Neural progenitor cell (in vitro differentiated cells): ENCODE results near the gene LRP2. TPM values are rescaled to one million over a fixed set of nuclear protein-coding genes. Genes with fewer than 3 reads are reported as not detected.
"Not testable (repeated sequence)": the region's sequence is repeated elsewhere in the genome, so short reads cannot be mapped to it uniquely, and the experiment has no call there.

ENCODE experiments used
- DNase-seq: peaks from one replicate; pipeline ENCODE4 v3.0.0-alpha.2; 2016; ENCODE audit warnings: low spot score
- H2AFZ ChIP-seq: fragments of 200-600 bp; sonication (generic); replicated peaks from 2 replicates; pipeline ENCODE4 v1.6.1; 2016; ENCODE audit warnings: antibody characterized with exemption
- H3F3A ChIP-seq: fragments of 200-600 bp; sonication (generic); 2 replicates; pipeline ENCODE4 v1.6.1; 2016; ENCODE audit warnings: antibody characterized with exemption, low read depth
- H3K27ac ChIP-seq: fragments of 200-600 bp; sonication (generic); 2 replicates; pipeline ENCODE4 v1.5.1; 2016; ENCODE audit warnings: mild to moderate bottlenecking
- H3K27me3 ChIP-seq: fragments of 200-600 bp; sonication (generic); 2 replicates; pipeline ENCODE4 v1.6.1; 2016; ENCODE audit warnings: mild to moderate bottlenecking, moderate library complexity
- H3K36me3 ChIP-seq: fragments of 200-600 bp; sonication (generic); 2 replicates; pipeline ENCODE4 v1.5.1; 2016
- H3K4me1 ChIP-seq: fragments of 200-600 bp; sonication (generic); 2 replicates; pipeline ENCODE4 v1.6.1; 2016; ENCODE audit warnings: mixed run types
- H3K4me2 ChIP-seq: fragments of 200-600 bp; sonication (generic); 2 replicates; pipeline ENCODE4 v1.6.1; 2016
- H3K4me3 ChIP-seq: fragments of 200-600 bp; sonication (generic); 2 replicates; pipeline ENCODE4 v1.5.1; 2016
- H3K79me2 ChIP-seq: fragments of 200-600 bp; sonication (generic); 2 replicates; pipeline ENCODE4 v1.6.1; 2016; ENCODE audit warnings: low read depth
- H3K9ac ChIP-seq: fragments of 200-600 bp; sonication (generic); 2 replicates; pipeline ENCODE4 v1.6.1; 2016
- H3K9me3 ChIP-seq: fragments of 200-600 bp; sonication (generic); 2 replicates; pipeline ENCODE4 v1.5.1; 2016; ENCODE audit warnings: low read depth
- H4K20me1 ChIP-seq: fragments of 200-600 bp; sonication (generic); 2 replicates; pipeline ENCODE4 v1.6.1; 2016; ENCODE audit warnings: low read depth
- H3K27ac Mint-ChIP-seq: 3 replicates; pipeline ENCODE4 v1.8.0; 2021; ENCODE audit warnings: mixed read lengths
- H3K27me3 Mint-ChIP-seq: 2 replicates; pipeline ENCODE4 v1.8.0; 2022; ENCODE audit warnings: low read depth, mild to moderate bottlenecking, inconsistent platforms, moderate library complexity, mixed read lengths; ENCODE audit not compliant: insufficient read depth
- H3K36me3 Mint-ChIP-seq: 3 replicates; pipeline ENCODE4 v1.8.0; 2021; ENCODE audit warnings: mixed read lengths
- H3K4me1 Mint-ChIP-seq: 3 replicates; pipeline ENCODE4 v1.8.0; 2021; ENCODE audit warnings: mixed read lengths
- H3K4me3 Mint-ChIP-seq: 3 replicates; pipeline ENCODE4 v1.8.0; 2021; ENCODE audit warnings: mild to moderate bottlenecking, moderate library complexity, mixed read lengths
- H3K9me3 Mint-ChIP-seq: 3 replicates; pipeline ENCODE4 v1.8.0; 2020; ENCODE audit warnings: mixed read lengths
- CTCF ChIP-seq: fragments of 200-600 bp; sonication (generic); IDR thresholded peaks from 2 replicates; pipeline ENCODE4 v1.5.1; 2017; ENCODE audit warnings: antibody characterized with exemption, mild to moderate bottlenecking
- EZH2 ChIP-seq: fragments of 200-600 bp; sonication (generic); IDR thresholded peaks from 2 replicates; pipeline ENCODE4 v1.6.1; 2017; ENCODE audit warnings: antibody characterized with exemption, mild to moderate bottlenecking, moderate library complexity
- EZH2phosphoT487 ChIP-seq: fragments of 200-600 bp; sonication (generic); IDR thresholded peaks from 2 replicates; pipeline ENCODE4 v1.6.1; 2017; ENCODE audit warnings: antibody characterized with exemption
- total RNA-seq: library from RNA; depleted of rRNA; stranded (reverse); fragments of >200 nt; gene quantifications from 2 replicates; pipeline ENCODE4 v1.2.3, GENCODE V29; 2015; ENCODE audit warnings: low replicate concordance

Gene LRP2
- total RNA-seq, 1 donor from 2014 or later = 143 TPM

- Mint-ChIP-seq H3K4me1 (peaks cover 18% of the 10 kb centered on the region), H3K27me3 (no peaks in the 10 kb centered on the region), H3K9me3 (no peaks in the 10 kb centered on the region), H3K4me3 (no peak overlapping the region), H3K36me3 (peaks cover 23% of the 10 kb centered on the region), H3K27ac (no peak overlapping the region)
- TF ChIP-seq CTCF (no peak), EZH2 (no peak), EZH2phosphoT487 (no peak)
- H3K9ac ChIP-seq = no peak overlapping the region
- H3K27ac ChIP-seq = no peak overlapping the region
- H3K4me2 ChIP-seq = no peak overlapping the region
- H3K27me3 ChIP-seq = no peaks in the 10 kb centered on the region
- H2AFZ ChIP-seq = no peak overlapping the region
- no peak for DNase-seq
- no peak overlapping the region for H3K4me3 ChIP-seq
- H3K36me3 ChIP-seq = peaks cover 36% of the 10 kb centered on the region
- H4K20me1 ChIP-seq = no peaks in the 10 kb centered on the region
- no peaks in the 10 kb centered on the region for H3K9me3 ChIP-seq
- no peaks in the 10 kb centered on the region for H3K4me1 ChIP-seq
- peaks cover 15% of the 10 kb centered on the region for H3F3A ChIP-seq
- H3K79me2 ChIP-seq = no peaks in the 10 kb centered on the region
These were observed 86.5 kb downstream of the LRP2 start for GRCh38 chr2:169275696-169276444.

- peaks cover 4% of the 10 kb centered on the region for H3K9me3 Mint-ChIP-seq
- no peak for DNase-seq
These were observed 90.3 kb downstream of the LRP2 start for GRCh38 chr2:169272010-169272409.

GRCh38 chr2:169270574-169270973 lies 91.8 kb downstream of the LRP2 start:
- not testable (repeated sequence) for H3K9ac ChIP-seq, H3K9me3 Mint-ChIP-seq, H3K27ac Mint-ChIP-seq, H3K4me3 ChIP-seq, H2AFZ ChIP-seq, H3K4me2 ChIP-seq, DNase-seq, H3F3A ChIP-seq, H3K4me1 Mint-ChIP-seq, H4K20me1 ChIP-seq, H3K4me1 ChIP-seq, H3K27ac ChIP-seq, H3K4me3 Mint-ChIP-seq, H3K9me3 ChIP-seq, H3K27me3 ChIP-seq, H3K27me3 Mint-ChIP-seq
- peaks cover 20% of the 10 kb centered on the region for H3K36me3 Mint-ChIP-seq
- Histone ChIP-seq H3K79me2 (peaks cover 10% of the 10 kb centered on the region), H3K36me3 (peaks cover 28% of the 10 kb centered on the region)

More at GRCh38 chr2:169272010-169272409, 90.3 kb downstream of the LRP2 start:
- H3K27ac Mint-ChIP-seq = no peak overlapping the region
- no peaks in the 10 kb centered on the region for H3K27me3 Mint-ChIP-seq
- H3K79me2 ChIP-seq = no peaks in the 10 kb centered on the region
- peaks cover 8% of the 10 kb centered on the region for H3F3A ChIP-seq
- no peak overlapping the region for H3K4me2 ChIP-seq
- H3K4me1 ChIP-seq = no peaks in the 10 kb centered on the region
- peaks cover 10% of the 10 kb centered on the region for H3K4me1 Mint-ChIP-seq
- no peak overlapping the region for H2AFZ ChIP-seq
- no peaks in the 10 kb centered on the region for H4K20me1 ChIP-seq
- TF ChIP-seq EZH2phosphoT487 (no peak), CTCF (no peak), EZH2 (no peak)
- H3K4me3 Mint-ChIP-seq = no peak overlapping the region
- no peak overlapping the region for H3K4me3 ChIP-seq
- peaks cover 19% of the 10 kb centered on the region for H3K36me3 Mint-ChIP-seq
- H3K27me3 ChIP-seq = no peaks in the 10 kb centered on the region
- H3K9me3 ChIP-seq = no peaks in the 10 kb centered on the region
- no peak overlapping the region for H3K27ac ChIP-seq
- peaks cover 16% of the 10 kb centered on the region for H3K36me3 ChIP-seq
- no peak overlapping the region for H3K9ac ChIP-seq

GRCh38 chr2:169265591-169265990 lies 96.7 kb downstream of the LRP2 start:
- Mint-ChIP-seq H3K36me3 (peaks cover 27% of the 10 kb centered on the region), H3K4me3 (no peak overlapping the region), H3K9me3 (peaks cover 4% of the 10 kb centered on the region), H3K27ac (no peak overlapping the region), H3K27me3 (no peaks in the 10 kb centered on the region), H3K4me1 (no peaks in the 10 kb centered on the region)
- H3K4me1 ChIP-seq = no peaks in the 10 kb centered on the region
- no peaks in the 10 kb centered on the region for H3F3A ChIP-seq
- no peak overlapping the region for H2AFZ ChIP-seq
- no peaks in the 10 kb centered on the region for H3K9me3 ChIP-seq
- peaks cover 30% of the 10 kb centered on the region for H3K36me3 ChIP-seq
- H3K4me2 ChIP-seq = no peak overlapping the region
- no peak for TF ChIP-seq EZH2phosphoT487
- TF ChIP-seq EZH2 = no peak
- TF ChIP-seq CTCF = no peak
- H4K20me1 ChIP-seq = no peaks in the 10 kb centered on the region
- H3K9ac ChIP-seq = no peak overlapping the region
- DNase-seq = no peak
- H3K27ac ChIP-seq = no peak overlapping the region
- peaks cover 31% of the 10 kb centered on the region for H3K79me2 ChIP-seq
- H3K4me3 ChIP-seq = no peak overlapping the region
- no peaks in the 10 kb centered on the region for H3K27me3 ChIP-seq
